ENCODE measurements around the gene ENOX2.

ENOX2 gene

GRCh38 chrX:130676861-130677260 lies 226.1 kb downstream of the ENOX2 start:
- Histone ChIP-seq H3K36me3 (ENCODE audit: control insufficient read depth in 1 of 2, insufficient read depth in 2 of 2, low read depth in 1 of 2, low read length in 2 of 2) (peaks cover 3 to 9% of the 10 kb centered on the region in 2 experiments), H3K4me3 (ENCODE audit: insufficient read depth in 1 of 2, low read depth in 1 of 2, low read length in 2 of 2) (no peak overlapping the region), H3K9ac (ENCODE audit: low read length) (no peak overlapping the region), H2BK15ac (ENCODE audit: low read depth, poor library complexity, severe bottlenecking) (no peak overlapping the region), H3K27me3 (ENCODE audit: control insufficient read depth in 1 of 2, insufficient read depth in 1 of 2, low read length in 2 of 2) (peaks cover 0 to 3% of the 10 kb centered on the region in 2 experiments), H2BK12ac (ENCODE audit: low read length in 2 of 2) (no peak overlapping the region), H2BK5ac (ENCODE audit: low read depth, low read length, poor library complexity, severe bottlenecking) (no peak overlapping the region), H4K8ac (ENCODE audit: low read length) (no peak overlapping the region), H3K27ac (ENCODE audit: low read length, poor library complexity, severe bottlenecking) (no peak overlapping the region), H3K18ac (ENCODE audit: low read depth in 1 of 2, low read length in 2 of 2) (no peak overlapping the region), H3K9me3 (ENCODE audit: control insufficient read depth, low read length) (peaks cover 5% of the 10 kb centered on the region), H3K4me2 (ENCODE audit: low read length, poor library complexity, severe bottlenecking) (no peak overlapping the region), H3K4ac (ENCODE audit: low read depth in 1 of 2, low read length in 2 of 2) (no peak overlapping the region), H3K23ac (ENCODE audit: low read length in 2 of 2) (no peak overlapping the region), H3K14ac (ENCODE audit: low read length in 2 of 2) (no peak overlapping the region), H2AK5ac (ENCODE audit: low read length, severe bottlenecking) (no peak overlapping the region), H2BK120ac (ENCODE audit: low read depth, low read length) (no peak overlapping the region), H4K91ac (ENCODE audit: low read length) (no peak overlapping the region), H3K4me1 (ENCODE audit: control insufficient read depth, insufficient read depth, low read depth, low read length) (no peaks in the 10 kb centered on the region), H3K79me1 (replicated peaks; ENCODE audit: low read length, poor library complexity, severe bottlenecking) (no peaks in the 10 kb centered on the region), H2AFZ (ENCODE audit: low read depth, low read length) (no peak overlapping the region)
- WGBS: 90% methylated on average over 2 of the region's 2 CpGs
- DNase-seq: no peak

GRCh38 chrX:130672214-130672613 lies 230.8 kb downstream of the ENOX2 start:
- H3K9ac ChIP-seq (ENCODE audit: low read length): no peak overlapping the region

GRCh38 chrX:130669233-130669632 lies 233.8 kb downstream of the ENOX2 start:
- H2BK120ac ChIP-seq (ENCODE audit: low read depth, low read length): no peak overlapping the region
- H2AFZ ChIP-seq (ENCODE audit: low read depth, low read length): no peak overlapping the region
- no peak overlapping the region for H3K4me2 ChIP-seq (ENCODE audit: low read length, poor library complexity, severe bottlenecking)
- H2BK12ac ChIP-seq (ENCODE audit: low read length in 2 of 2): no peak overlapping the region
- no peaks in the 10 kb centered on the region for H3K27me3 ChIP-seq (ENCODE audit: control insufficient read depth in 1 of 2, insufficient read depth in 1 of 2, low read length in 2 of 2)
- no peak overlapping the region for H3K23ac ChIP-seq (ENCODE audit: low read length in 2 of 2)
- no peak overlapping the region for H2BK15ac ChIP-seq (ENCODE audit: low read depth, poor library complexity, severe bottlenecking)
- H3K36me3 ChIP-seq (ENCODE audit: control insufficient read depth in 1 of 2, insufficient read depth in 2 of 2, low read depth in 1 of 2, low read length in 2 of 2): peaks cover 3 to 29% of the 10 kb centered on the region in 2 experiments
- no peak overlapping the region for H3K9ac ChIP-seq (ENCODE audit: low read length)
- no peak overlapping the region for H2BK5ac ChIP-seq (ENCODE audit: low read depth, low read length, poor library complexity, severe bottlenecking)
- H3K18ac ChIP-seq (ENCODE audit: low read depth in 1 of 2, low read length in 2 of 2): no peak overlapping the region
- peaks cover 5% of the 10 kb centered on the region for H3K9me3 ChIP-seq (ENCODE audit: control insufficient read depth, low read length)
- H3K27ac ChIP-seq (ENCODE audit: low read length, poor library complexity, severe bottlenecking): no peak overlapping the region
- no CpG with 5 or more reads among the region's 1 CpG for WGBS
- peak; percentile 69 for DNase-seq
- no peak overlapping the region for H3K14ac ChIP-seq (ENCODE audit: low read length in 2 of 2)
- no peak overlapping the region for H4K8ac ChIP-seq (ENCODE audit: low read length)
- H2AK5ac ChIP-seq (ENCODE audit: low read length, severe bottlenecking): no peak overlapping the region
- no peaks in the 10 kb centered on the region for H3K4me1 ChIP-seq (ENCODE audit: control insufficient read depth, insufficient read depth, low read depth, low read length)
- H4K91ac ChIP-seq (ENCODE audit: low read length): no peak overlapping the region
- H3K79me1 ChIP-seq (replicated peaks; ENCODE audit: low read length, poor library complexity, severe bottlenecking): no peaks in the 10 kb centered on the region
- no peak overlapping the region for H3K4me3 ChIP-seq (ENCODE audit: insufficient read depth in 1 of 2, low read depth in 1 of 2, low read length in 2 of 2)
- no peak overlapping the region for H3K4ac ChIP-seq (ENCODE audit: low read depth in 1 of 2, low read length in 2 of 2)

More at GRCh38 chrX:130672214-130672613, 230.8 kb downstream of the ENOX2 start:
- H3K4me1 ChIP-seq (ENCODE audit: control insufficient read depth, insufficient read depth, low read depth, low read length): no peaks in the 10 kb centered on the region
- no peak overlapping the region for H2BK15ac ChIP-seq (ENCODE audit: low read depth, poor library complexity, severe bottlenecking)
- 100% methylated on average over 4 of the region's 6 CpGs for WGBS
- no peak overlapping the region for H3K23ac ChIP-seq (ENCODE audit: low read length in 2 of 2)
- no peak overlapping the region for H2BK120ac ChIP-seq (ENCODE audit: low read depth, low read length)
- H3K18ac ChIP-seq (ENCODE audit: low read depth in 1 of 2, low read length in 2 of 2): no peak overlapping the region
- no peak overlapping the region for H3K4ac ChIP-seq (ENCODE audit: low read depth in 1 of 2, low read length in 2 of 2)
- H3K9me3 ChIP-seq (ENCODE audit: control insufficient read depth, low read length): peaks cover 5% of the 10 kb centered on the region
- DNase-seq: no peak
- no peaks in the 10 kb centered on the region for H3K27me3 ChIP-seq (ENCODE audit: control insufficient read depth in 1 of 2, insufficient read depth in 1 of 2, low read length in 2 of 2)
- H3K27ac ChIP-seq (ENCODE audit: low read length, poor library complexity, severe bottlenecking): no peak overlapping the region
- no peak overlapping the region for H4K8ac ChIP-seq (ENCODE audit: low read length)
- no peak overlapping the region for H2BK12ac ChIP-seq (ENCODE audit: low read length in 2 of 2)
- H3K36me3 ChIP-seq (ENCODE audit: control insufficient read depth in 1 of 2, insufficient read depth in 2 of 2, low read depth in 1 of 2, low read length in 2 of 2): peaks cover 3 to 17% of the 10 kb centered on the region in 2 experiments
- no peak overlapping the region for H3K4me3 ChIP-seq (ENCODE audit: insufficient read depth in 1 of 2, low read depth in 1 of 2, low read length in 2 of 2)
- H3K79me1 ChIP-seq (replicated peaks; ENCODE audit: low read length, poor library complexity, severe bottlenecking): no peaks in the 10 kb centered on the region
- no peak overlapping the region for H2AFZ ChIP-seq (ENCODE audit: low read depth, low read length)
- H2AK5ac ChIP-seq (ENCODE audit: low read length, severe bottlenecking): no peak overlapping the region
- H3K4me2 ChIP-seq (ENCODE audit: low read length, poor library complexity, severe bottlenecking): no peak overlapping the region
- no peak overlapping the region for H3K14ac ChIP-seq (ENCODE audit: low read length in 2 of 2)
- H4K91ac ChIP-seq (ENCODE audit: low read length): no peak overlapping the region
- H2BK5ac ChIP-seq (ENCODE audit: low read depth, low read length, poor library complexity, severe bottlenecking): no peak overlapping the region

GRCh38 chrX:130665263-130665662 lies 237.7 kb downstream of the ENOX2 start:
- no peak overlapping the region for H2BK15ac ChIP-seq (ENCODE audit: low read depth, poor library complexity, severe bottlenecking)
- no peaks in the 10 kb centered on the region for H3K27me3 ChIP-seq (ENCODE audit: control insufficient read depth in 1 of 2, insufficient read depth in 1 of 2, low read length in 2 of 2)
- no peak overlapping the region for H3K27ac ChIP-seq (ENCODE audit: low read length, poor library complexity, severe bottlenecking)
- no peak overlapping the region for H2BK5ac ChIP-seq (ENCODE audit: low read depth, low read length, poor library complexity, severe bottlenecking)
- no peak overlapping the region for H3K4me2 ChIP-seq (ENCODE audit: low read length, poor library complexity, severe bottlenecking)
- H2AFZ ChIP-seq (ENCODE audit: low read depth, low read length): no peak overlapping the region
- H3K9ac ChIP-seq (ENCODE audit: low read length): no peak overlapping the region
- H4K91ac ChIP-seq (ENCODE audit: low read length): no peak overlapping the region
- no peak overlapping the region for H2BK12ac ChIP-seq (ENCODE audit: low read length in 2 of 2)
- no peaks in the 10 kb centered on the region for H3K79me1 ChIP-seq (replicated peaks; ENCODE audit: low read length, poor library complexity, severe bottlenecking)
- H3K36me3 ChIP-seq (ENCODE audit: control insufficient read depth in 1 of 2, insufficient read depth in 2 of 2, low read depth in 1 of 2, low read length in 2 of 2): peaks cover 0 to 23% of the 10 kb centered on the region in 2 experiments
- H2BK120ac ChIP-seq (ENCODE audit: low read depth, low read length): no peak overlapping the region
- H2AK5ac ChIP-seq (ENCODE audit: low read length, severe bottlenecking): no peak overlapping the region
- H3K4ac ChIP-seq (ENCODE audit: low read depth in 1 of 2, low read length in 2 of 2): no peak overlapping the region
- no peak overlapping the region for H3K14ac ChIP-seq (ENCODE audit: low read length in 2 of 2)
- no peaks in the 10 kb centered on the region for H3K9me3 ChIP-seq (ENCODE audit: control insufficient read depth, low read length)
- H3K4me1 ChIP-seq (ENCODE audit: control insufficient read depth, insufficient read depth, low read depth, low read length): no peaks in the 10 kb centered on the region
- 100% methylated on average over 3 of the region's 3 CpGs for WGBS
- no peak overlapping the region for H3K23ac ChIP-seq (ENCODE audit: low read length in 2 of 2)
- no peak for DNase-seq
- H3K4me3 ChIP-seq (ENCODE audit: insufficient read depth in 1 of 2, low read depth in 1 of 2, low read length in 2 of 2): no peak overlapping the region
- H4K8ac ChIP-seq (ENCODE audit: low read length): no peak overlapping the region
- H3K18ac ChIP-seq (ENCODE audit: low read depth in 1 of 2, low read length in 2 of 2): no peak overlapping the region

Data from mesenchymal stem cell (in vitro differentiated cells and primary cell).